DLD1 (cell line): Measurements from ENCODE around the gene PPP4R4.

Experiments used
- in situ Hi-C: cut with HindIII; loops from 2 replicates; pipeline ENCODE4 v1.10.0; 2017; ENCODE audit warnings: low sequenced_read_pairs

The PPP4R4 gene

GRCh38 chr14:94303111-94303510 is 129.0 kb downstream of the PPP4R4 start:
- in situ Hi-C loops: no loop called here

- in situ Hi-C loops: no loop called here
These were observed 130.1 kb downstream of the PPP4R4 start for GRCh38 chr14:94304243-94304642.

GRCh38 chr14:94305620-94306019 is 131.5 kb downstream of the PPP4R4 start:
- in situ Hi-C loops: no loop called here

- in situ Hi-C loops: no loop called here
These were observed 132.2 kb downstream of the PPP4R4 start for GRCh38 chr14:94306047-94306978.

DNA sequence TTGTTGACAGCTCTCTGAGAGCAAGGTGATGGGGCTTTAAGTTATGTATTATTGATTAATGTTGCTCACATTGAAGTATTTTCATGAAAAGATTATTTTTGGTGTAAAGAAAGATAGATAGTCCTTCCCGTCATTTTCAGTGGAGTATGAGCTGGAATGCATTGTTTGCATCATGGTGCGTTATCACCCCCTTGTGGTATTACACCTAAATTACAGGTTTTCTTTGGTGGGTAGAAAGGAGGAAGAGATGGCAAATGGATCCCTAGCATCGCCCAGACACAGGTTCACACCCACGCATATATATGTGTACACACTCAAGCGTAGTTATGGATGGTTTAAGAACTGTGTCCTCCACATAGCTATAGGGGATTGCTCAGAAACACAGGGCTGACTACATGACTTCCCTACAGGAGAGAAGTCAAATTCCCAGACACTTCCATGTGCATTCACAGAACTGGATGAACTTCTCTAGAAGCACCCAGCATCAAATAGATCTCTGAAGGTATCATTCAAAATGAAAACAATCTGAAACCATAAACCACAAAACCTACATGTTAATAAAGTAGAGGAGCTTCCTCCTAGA is 133.4 kb downstream of the PPP4R4 start:
- in situ Hi-C loops: no loop called here

- in situ Hi-C loops: no loop called here
These were observed 135.6 kb downstream of the PPP4R4 start for GRCh38 chr14:94309721-94310120.

GRCh38 chr14:94310248-94310647 is 136.1 kb downstream of the PPP4R4 start:
- in situ Hi-C loops: no loop called here

- in situ Hi-C loops: no loop called here
These were observed 138.5 kb downstream of the PPP4R4 start for GRCh38 chr14:94312481-94313246.

GRCh38 chr14:94313991-94314655 is 140.0 kb downstream of the PPP4R4 start:
- in situ Hi-C loops: no loop called here

- in situ Hi-C loops: no loop called here
These were observed 140.8 kb downstream of the PPP4R4 start for GRCh38 chr14:94314890-94315289.

DNA sequence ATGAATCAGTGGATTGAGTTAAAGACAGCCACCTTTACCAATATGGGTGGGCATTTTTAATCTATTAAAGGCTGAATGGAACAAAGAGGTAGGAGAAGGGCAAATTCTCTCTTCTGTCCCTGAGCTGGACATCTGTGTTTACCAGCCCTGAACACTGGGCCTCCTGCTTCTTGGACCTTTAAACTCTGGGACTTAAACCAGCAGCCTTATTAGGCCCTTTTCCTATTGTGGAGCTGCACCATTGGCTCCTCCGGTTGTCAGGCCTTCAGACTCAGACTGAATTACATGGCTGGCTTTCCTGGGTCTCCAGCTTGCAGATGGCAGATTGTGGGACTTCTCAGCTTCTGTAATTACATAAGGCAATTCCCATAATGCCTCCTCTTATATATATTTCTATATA is 142.6 kb downstream of the PPP4R4 start:
- in situ Hi-C loops: no loop called here

DNA sequence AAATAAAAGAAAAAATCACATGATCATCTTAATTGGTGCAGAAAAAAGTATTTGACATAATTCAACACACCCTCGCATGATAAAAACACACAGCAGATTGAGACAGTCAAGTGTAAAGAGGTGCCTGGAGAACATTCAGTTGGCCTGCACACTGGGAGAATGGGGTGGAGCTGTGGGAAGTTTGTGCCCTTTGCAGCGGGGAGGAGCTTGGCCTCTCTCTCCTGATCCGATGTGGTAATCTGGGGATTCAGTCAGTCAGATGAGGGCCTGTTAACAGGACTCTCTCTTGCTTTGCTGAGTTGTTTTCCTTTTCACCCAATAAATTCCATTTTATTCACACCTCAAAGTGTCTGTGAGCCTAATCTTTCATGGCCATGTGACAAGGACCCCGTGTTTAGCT is 143.1 kb downstream of the PPP4R4 start:
- in situ Hi-C loops: no loop called here

- in situ Hi-C loops: no loop called here
These were observed 146.1 kb downstream of the PPP4R4 start for GRCh38 chr14:94320243-94320642.

DNA sequence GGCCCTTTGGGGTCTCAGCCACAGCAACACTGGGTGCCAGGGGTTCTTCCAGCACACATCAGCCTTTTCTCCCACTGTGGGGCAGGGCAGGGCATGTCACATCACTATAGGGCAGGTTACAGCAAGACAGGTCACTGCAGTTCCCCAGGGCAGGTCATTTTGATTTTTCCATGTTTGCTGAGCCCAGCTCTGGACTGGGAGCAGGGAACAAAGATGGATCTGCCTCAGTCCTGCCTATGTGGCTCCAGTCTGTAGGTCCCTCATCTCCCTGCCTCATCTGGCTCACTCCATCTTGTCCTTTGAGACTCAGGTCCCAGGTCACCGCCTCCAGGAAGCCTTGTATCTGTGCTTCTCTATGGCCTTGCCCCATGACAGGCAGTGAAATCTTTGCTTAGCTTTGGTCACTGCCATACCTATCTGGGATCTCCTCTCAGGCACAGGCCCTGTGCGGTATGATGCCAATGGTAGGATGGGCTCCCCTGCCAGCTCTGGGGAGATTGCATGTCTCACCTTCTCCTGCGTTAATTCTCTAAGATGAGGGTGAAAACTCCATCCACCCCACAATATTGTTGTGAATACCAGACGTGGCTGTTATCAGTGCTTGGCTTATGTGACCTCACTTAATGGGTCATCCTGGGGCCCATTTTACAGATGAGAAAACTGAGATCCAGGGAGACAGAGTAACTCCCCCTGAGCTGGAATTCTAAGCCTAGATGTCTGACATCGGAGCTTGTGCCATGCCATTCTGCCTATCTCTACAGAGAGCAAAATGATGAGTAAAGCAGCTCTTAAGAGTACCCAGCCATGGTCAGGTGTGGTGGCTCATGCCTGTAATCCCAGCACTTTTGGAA is 147.5 kb downstream of the PPP4R4 start:
- in situ Hi-C loops: no loop called here

DNA sequence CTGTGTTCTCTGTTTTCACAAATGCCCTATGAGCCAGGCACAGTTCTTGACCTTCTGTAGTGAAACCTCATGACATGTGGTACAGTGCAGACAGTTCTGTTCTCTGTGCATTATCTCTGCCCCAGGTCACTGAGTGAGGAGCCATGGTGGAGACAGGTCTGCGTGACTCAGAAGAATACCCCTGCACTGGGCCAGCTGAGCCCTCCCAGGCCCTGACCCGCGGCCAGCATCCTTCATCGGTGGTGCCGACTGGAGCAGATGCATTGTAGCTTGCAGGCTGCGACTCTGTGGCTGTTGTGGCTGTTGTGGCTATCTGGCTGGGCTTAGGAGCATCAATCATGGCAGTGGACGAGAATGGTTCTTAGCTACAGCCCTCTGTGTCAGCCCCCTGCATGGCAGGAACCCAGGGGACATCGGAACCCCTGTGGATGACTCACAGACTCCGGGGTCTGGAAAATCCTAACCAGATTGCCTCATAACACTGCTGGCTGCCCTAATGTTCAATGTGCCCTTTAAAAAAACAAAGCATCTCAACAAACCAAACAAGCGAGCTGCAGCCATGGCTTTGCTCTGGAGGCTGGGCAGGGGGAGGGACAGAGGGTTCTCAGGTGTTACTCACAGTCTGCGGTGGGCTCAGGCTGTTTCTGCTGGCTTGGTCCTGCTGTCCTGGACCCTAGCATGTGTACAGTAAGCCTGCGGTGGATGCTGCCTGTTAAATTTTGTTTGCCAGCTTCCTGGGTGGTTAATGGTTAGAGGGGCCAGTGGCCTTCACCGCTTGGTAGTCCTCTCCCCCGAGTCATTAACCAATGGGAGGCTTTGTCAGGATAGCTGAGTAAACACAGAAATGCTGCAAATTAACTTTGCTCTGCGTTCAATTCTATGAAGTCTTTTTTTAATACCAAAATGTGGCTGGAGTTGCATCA is 148.8 kb downstream of the PPP4R4 start, which contains the start of gene SERPINA6:
Gene SERPINA6 (minus strand): TSS at position 689 of the 923 bp plus-strand sequence. CDS start 8,688 bp downstream, outside the sequence.
- in situ Hi-C loops: no loop called here

DNA sequence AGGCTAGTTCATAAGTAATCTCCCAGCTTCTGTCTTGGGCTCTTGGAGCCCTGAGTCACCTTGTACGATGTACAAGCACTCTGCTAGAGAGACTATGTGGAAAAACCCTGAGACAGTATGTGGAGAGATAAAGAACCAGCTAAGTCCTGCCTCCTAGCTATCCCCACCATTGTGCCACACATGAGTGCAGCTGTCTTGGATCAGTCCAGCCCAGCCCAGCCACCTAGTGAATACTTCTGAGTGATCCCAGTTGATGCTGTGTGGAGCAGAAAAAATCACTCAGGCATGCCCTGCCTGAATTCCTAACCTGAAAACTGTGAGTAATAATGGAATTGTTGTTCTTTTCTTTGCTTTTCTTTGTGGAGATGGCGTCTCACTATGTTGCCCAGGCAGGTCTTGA is 154.1 kb downstream of the PPP4R4 start:
- in situ Hi-C loops: no loop called here
